ENCODE data around the gene SLC44A1. TPM values are rescaled to one million over a fixed set of nuclear protein-coding genes. Genes with fewer than 3 reads are reported as not detected.
A peak's percentile ranks its signal among the peaks of the same experiment; 100 is the strongest.
"Not testable (repeated sequence)": the region's sequence is repeated elsewhere in the genome, so short reads cannot be mapped to it uniquely, and the experiment has no call there.

Gene SLC44A1
- polyA plus RNA-seq, 6 donors from 2014 or later = 12.9 to 24.6 (median 19.3) TPM

GRCh38 chr9:105262497-105262896 is 18.0 kb downstream of the SLC44A1 start:
- Mint-ChIP-seq H3K27ac (no peak overlapping the region), H3K4me3 (no peak overlapping the region), H3K4me1 (peaks cover 25 to 34% (median 34%) of the 10 kb centered on the region in 3 donors), H3K27me3 (no peaks in the 10 kb centered on the region), H3K9me3 (peaks cover 0 to 3% (median 0%) of the 10 kb centered on the region in 7 donors), H3K36me3 (peaks cover 0 to 9% of the 10 kb centered on the region in 2 donors)
- no peak for DNase-seq
- no peak for ATAC-seq (ENCODE audit: low read depth in 2 of 2)

GRCh38 chr9:105264380-105264779 is 19.9 kb downstream of the SLC44A1 start:
- no peak for ATAC-seq (ENCODE audit: low read depth in 2 of 2)
- no peak for DNase-seq
- H3K27me3 Mint-ChIP-seq = no peaks in the 10 kb centered on the region

GRCh38 chr9:105268254-105268653 is 23.8 kb downstream of the SLC44A1 start:
- not testable (repeated sequence) for H3K36me3 Mint-ChIP-seq; H3K9me3 Mint-ChIP-seq; H3K4me3 Mint-ChIP-seq; DNase-seq; ATAC-seq (ENCODE audit: low read depth in 2 of 2); H3K27me3 Mint-ChIP-seq; H3K27ac Mint-ChIP-seq
- H3K4me1 Mint-ChIP-seq = peaks cover 10 to 15% (median 14%) of the 10 kb centered on the region in 3 donors

More at GRCh38 chr9:105264380-105264779, 19.9 kb downstream of the SLC44A1 start:
- H3K4me3 Mint-ChIP-seq = peak overlapping the region in 1 of 8 donors; percentile 4
- peaks cover 0 to 3% (median 0%) of the 10 kb centered on the region in 7 donors for H3K9me3 Mint-ChIP-seq
- H3K27ac Mint-ChIP-seq = no peak overlapping the region
- peaks cover 15 to 23% (median 20%) of the 10 kb centered on the region in 3 donors for H3K4me1 Mint-ChIP-seq
- H3K36me3 Mint-ChIP-seq = peaks cover 0 to 9% of the 10 kb centered on the region in 2 donors

GRCh38 chr9:105269593-105269992 is 25.1 kb downstream of the SLC44A1 start:
- peaks cover 0 to 3% (median 0%) of the 10 kb centered on the region in 7 donors for H3K9me3 Mint-ChIP-seq
- no peaks in the 10 kb centered on the region for H3K36me3 Mint-ChIP-seq
- no peaks in the 10 kb centered on the region for H3K27me3 Mint-ChIP-seq
- H3K27ac Mint-ChIP-seq = no peak overlapping the region
- no peak for ATAC-seq (ENCODE audit: low read depth in 2 of 2)
- H3K4me1 Mint-ChIP-seq = peaks cover 3 to 10% (median 9%) of the 10 kb centered on the region in 3 donors
- no peak for DNase-seq
- no peak overlapping the region for H3K4me3 Mint-ChIP-seq

- Mint-ChIP-seq H3K27me3 (no peaks in the 10 kb centered on the region), H3K27ac (peak overlapping the region in 1 of 6 donors; percentile 16), H3K9me3 (peaks cover 0 to 3% (median 0%) of the 10 kb centered on the region in 7 donors), H3K4me1 (peaks cover 0 to 7% (median 6%) of the 10 kb centered on the region in 3 donors), H3K4me3 (no peak overlapping the region), H3K36me3 (no peaks in the 10 kb centered on the region)
- DNase-seq = no peak
- ATAC-seq (ENCODE audit: low read depth in 2 of 2) = no peak
Measured at GRCh38 chr9:105270711-105271110, 26.3 kb downstream of the SLC44A1 start.

- DNase-seq (no peak), ATAC-seq (ENCODE audit: low read depth in 2 of 2) (no peak)
- H3K27me3 Mint-ChIP-seq = no peaks in the 10 kb centered on the region
- no peaks in the 10 kb centered on the region for H3K36me3 Mint-ChIP-seq
- H3K4me1 Mint-ChIP-seq = peaks cover 0 to 7% (median 6%) of the 10 kb centered on the region in 3 donors
- no peak overlapping the region for H3K27ac Mint-ChIP-seq
- no peaks in the 10 kb centered on the region for H3K9me3 Mint-ChIP-seq
- H3K4me3 Mint-ChIP-seq = no peak overlapping the region
Measured at GRCh38 chr9:105273731-105274130, 29.3 kb downstream of the SLC44A1 start.

- no peak for ATAC-seq (ENCODE audit: low read depth in 2 of 2)
- Mint-ChIP-seq H3K36me3 (no peaks in the 10 kb centered on the region), H3K9me3 (no peaks in the 10 kb centered on the region), H3K27me3 (no peaks in the 10 kb centered on the region), H3K4me1 (peaks cover 0 to 7% (median 6%) of the 10 kb centered on the region in 3 donors), H3K4me3 (no peak overlapping the region), H3K27ac (no peak overlapping the region)
- DNase-seq = no peak
Measured at GRCh38 chr9:105275111-105275510, 30.7 kb downstream of the SLC44A1 start.

- ATAC-seq (ENCODE audit: low read depth in 2 of 2) = no peak
- no peak overlapping the region for H3K4me3 Mint-ChIP-seq
- no peaks in the 10 kb centered on the region for H3K27me3 Mint-ChIP-seq
- DNase-seq = no peak
- no peak overlapping the region for H3K27ac Mint-ChIP-seq
- H3K36me3 Mint-ChIP-seq = no peaks in the 10 kb centered on the region
- H3K9me3 Mint-ChIP-seq = no peaks in the 10 kb centered on the region
- H3K4me1 Mint-ChIP-seq = peaks cover 0 to 7% (median 0%) of the 10 kb centered on the region in 3 donors
Measured at GRCh38 chr9:105275938-105276337, 31.5 kb downstream of the SLC44A1 start.

GRCh38 chr9:105278751-105279150 is 34.3 kb downstream of the SLC44A1 start:
- DNase-seq (no peak), ATAC-seq (ENCODE audit: low read depth in 2 of 2) (no peak)
- H3K4me1 Mint-ChIP-seq = peaks cover 0 to 1% (median 0%) of the 10 kb centered on the region in 3 donors
- H3K9me3 Mint-ChIP-seq = no peaks in the 10 kb centered on the region
- no peaks in the 10 kb centered on the region for H3K36me3 Mint-ChIP-seq
- H3K27me3 Mint-ChIP-seq = no peaks in the 10 kb centered on the region
- no peak overlapping the region for H3K4me3 Mint-ChIP-seq
- no peak overlapping the region for H3K27ac Mint-ChIP-seq

GRCh38 chr9:105280691-105281090 is 36.2 kb downstream of the SLC44A1 start:
- Mint-ChIP-seq H3K4me1 (peaks cover 0 to 1% (median 0%) of the 10 kb centered on the region in 3 donors), H3K27me3 (no peaks in the 10 kb centered on the region), H3K4me3 (no peak overlapping the region), H3K36me3 (no peaks in the 10 kb centered on the region), H3K27ac (peak overlapping the region in 1 of 6 donors; percentile 8), H3K9me3 (no peaks in the 10 kb centered on the region)
- DNase-seq (no peak), ATAC-seq (ENCODE audit: low read depth in 2 of 2) (no peak)

GRCh38 chr9:105281272-105281671 is 36.8 kb downstream of the SLC44A1 start:
- Mint-ChIP-seq H3K4me3 (no peak overlapping the region), H3K9me3 (no peaks in the 10 kb centered on the region), H3K4me1 (peaks cover 0 to 1% (median 0%) of the 10 kb centered on the region in 3 donors), H3K27ac (peak overlapping the region in 1 of 6 donors; percentile 15), H3K36me3 (no peaks in the 10 kb centered on the region), H3K27me3 (no peaks in the 10 kb centered on the region)
- no peak for DNase-seq
- no peak for ATAC-seq (ENCODE audit: low read depth in 2 of 2)

GRCh38 chr9:105281926-105282325 is 37.5 kb downstream of the SLC44A1 start:
- DNase-seq = no peak
- no peaks in the 10 kb centered on the region for H3K9me3 Mint-ChIP-seq
- no peaks in the 10 kb centered on the region for H3K27me3 Mint-ChIP-seq
- no peak for ATAC-seq (ENCODE audit: low read depth in 2 of 2)
- no peak overlapping the region for H3K4me3 Mint-ChIP-seq
- peaks cover 0 to 1% (median 0%) of the 10 kb centered on the region in 3 donors for H3K4me1 Mint-ChIP-seq
- no peak overlapping the region for H3K27ac Mint-ChIP-seq
- no peaks in the 10 kb centered on the region for H3K36me3 Mint-ChIP-seq

- ATAC-seq (ENCODE audit: low read depth in 2 of 2) (no peak), DNase-seq (no peak)
- Mint-ChIP-seq H3K27ac (peak overlapping the region in 1 of 6 donors; percentile 20), H3K27me3 (no peaks in the 10 kb centered on the region), H3K4me1 (peaks cover 0 to 1% (median 0%) of the 10 kb centered on the region in 3 donors), H3K9me3 (no peaks in the 10 kb centered on the region), H3K4me3 (no peak overlapping the region), H3K36me3 (no peaks in the 10 kb centered on the region)
Measured at GRCh38 chr9:105282870-105283621, 38.6 kb downstream of the SLC44A1 start.

GRCh38 chr9:105283795-105284194 is 39.3 kb downstream of the SLC44A1 start:
- ATAC-seq (ENCODE audit: low read depth in 2 of 2) (no peak), DNase-seq (no peak)
- Mint-ChIP-seq H3K9me3 (no peaks in the 10 kb centered on the region), H3K27me3 (no peaks in the 10 kb centered on the region), H3K27ac (peak overlapping the region in 1 of 6 donors; percentile 33), H3K36me3 (no peaks in the 10 kb centered on the region), H3K4me3 (no peak overlapping the region), H3K4me1 (peaks cover 0 to 1% (median 0%) of the 10 kb centered on the region in 3 donors)

Data from naive B cell (primary cell).